Coronary artery (tissue), 2 donors: ENCODE results near the gene MSI2.

Experiments
- DNase-seq: peaks from one replicate; pipeline ENCODE4 v3.0.0-alpha.2; 2017; ENCODE audit warnings: low spot score
- H3K27ac ChIP-seq, 2 donors: fragments of 200-600 bp; sonication (generic); one replicate each; pipeline ENCODE4 v1.5.1; 2016 to 2019
- H3K4me3 ChIP-seq: fragments of 200-600 bp; sonication (generic); 2 replicates; pipeline ENCODE4 v1.5.1; 2016; ENCODE audit warnings: mild to moderate bottlenecking, moderate library complexity
- CTCF ChIP-seq: fragments of 200-600 bp; sonication (generic); IDR thresholded peaks from one replicate; pipeline ENCODE4 v1.5.1; 2019; ENCODE audit warnings: antibody characterized with exemption

MSI2 gene

GRCh38 chr17:57459286-57459915 is 203.1 kb downstream of the MSI2 start:
- no peak for DNase-seq
- no peak overlapping the region for H3K27ac ChIP-seq
- no peak overlapping the region for H3K4me3 ChIP-seq

GRCh38 chr17:57461082-57461481 is 204.8 kb downstream of the MSI2 start:
- H3K27ac ChIP-seq, result no peak overlapping the region
- DNase-seq, result no peak
- no peak for TF ChIP-seq CTCF
- H3K4me3 ChIP-seq, result no peak overlapping the region

More at GRCh38 chr17:57459286-57459915, 203.1 kb downstream of the MSI2 start:
- no peak for TF ChIP-seq CTCF

- Histone ChIP-seq H3K4me3 (no peak overlapping the region), H3K27ac (no peak overlapping the region)
- DNase-seq, result no peak
- no peak for TF ChIP-seq CTCF
Measured at GRCh38 chr17:57462007-57462579, 205.8 kb downstream of the MSI2 start.

GRCh38 chr17:57463103-57463885 is 207.0 kb downstream of the MSI2 start:
- no peak overlapping the region for H3K4me3 ChIP-seq
- no peak for TF ChIP-seq CTCF
- no peak overlapping the region for H3K27ac ChIP-seq
- DNase-seq, result no peak

- Histone ChIP-seq H3K27ac (no peak overlapping the region), H3K4me3 (no peak overlapping the region)
- TF ChIP-seq CTCF, result no peak
- no peak for DNase-seq
Measured at GRCh38 chr17:57464191-57464864, 208.0 kb downstream of the MSI2 start.

GRCh38 chr17:57465610-57466009 is 209.3 kb downstream of the MSI2 start:
- no peak for TF ChIP-seq CTCF
- Histone ChIP-seq H3K27ac (no peak overlapping the region), H3K4me3 (no peak overlapping the region)
- DNase-seq, result no peak
